Iris pigment epithelial cell (primary cell): ENCODE data around the gene KRTAP6-3.

Experiments
- DNase-seq: peaks from one replicate; pipeline ENCODE4 v3.0.0-alpha.2; 2011; ENCODE audit warnings: low read depth

KRTAP6-3 gene

GRCh38 chr21:30625449-30626165, 33.4 kb downstream of the KRTAP6-3 start:
- DNase-seq: no peak

- DNase-seq: no peak
These were observed 35.9 kb downstream of the KRTAP6-3 start for GRCh38 chr21:30628109-30628508.

DNA sequence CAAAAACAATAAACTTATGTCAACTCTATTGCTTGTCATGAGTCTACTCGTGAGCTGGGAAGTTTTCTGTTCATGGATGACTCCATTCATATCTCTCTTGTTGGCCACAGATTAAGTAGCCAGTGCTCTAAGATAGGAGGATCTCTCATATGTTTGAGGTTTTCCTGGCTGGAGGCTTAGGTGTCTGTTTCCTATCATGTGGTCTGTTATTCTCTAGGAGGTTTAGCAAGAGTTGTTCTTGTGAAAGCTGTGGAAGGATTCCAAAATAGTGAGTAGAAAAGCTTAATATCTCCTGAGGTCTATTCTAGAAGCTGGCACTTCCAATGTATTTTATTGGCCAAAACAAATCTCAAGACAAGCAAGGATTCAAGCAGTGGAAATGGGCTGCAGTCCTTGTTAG, 37.0 kb downstream of the KRTAP6-3 start:
- peak; percentile 4 for DNase-seq

DNA sequence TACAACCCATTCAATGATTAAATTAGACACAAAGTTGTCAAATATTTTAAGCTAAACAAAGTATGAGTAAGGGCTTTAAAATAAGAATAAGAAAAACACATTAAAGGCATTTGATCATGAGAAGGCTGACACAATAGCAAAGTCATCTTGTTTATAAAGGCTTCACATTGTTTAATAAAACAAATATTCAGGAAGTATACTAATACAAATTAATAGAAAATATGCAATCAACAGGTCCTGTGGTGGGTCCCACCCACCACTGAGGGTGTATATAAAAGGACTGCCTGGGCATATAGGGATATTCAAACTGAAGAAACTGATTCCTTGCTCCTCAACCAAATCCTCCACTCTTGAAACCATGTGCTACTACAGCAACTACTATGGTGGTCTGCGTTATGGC, 42.7 kb downstream of the KRTAP6-3 start, which contains the start of gene KRTAP20-2:
Gene KRTAP20-2 (plus strand): TSS at position 301 of the 400 bp plus-strand sequence. CDS start 58 bp downstream, at position 359.
- DNase-seq: no peak

GRCh38 chr21:30638686-30639085, 46.4 kb downstream of the KRTAP6-3 start:
- DNase-seq: no peak

GRCh38 chr21:30642564-30642963, 50.3 kb downstream of the KRTAP6-3 start, which contains the start of gene KRTAP20-3:
Gene KRTAP20-3, plus strand, starts transcription at chr21:30642864.
- DNase-seq: no peak
